Liver (tissue), 3 donors: ENCODE measurements around the gene CWF19L2.

Source experiments
- NR2F2 ChIP-seq: IDR thresholded peaks from 2 replicates; pipeline ENCODE4 v1.6.1; 2016; ENCODE audit warnings: antibody characterized with exemption
- TAF1 ChIP-seq: conservative IDR thresholded peaks from 2 replicates; pipeline ENCODE4 v1.6.1; 2016; ENCODE audit warnings: antibody characterized with exemption, mild to moderate bottlenecking
- TF ChIP-seq, protein P1 (sequence below): fragments of 150-350 bp; IDR thresholded peaks from 2 replicates; pipeline ENCODE4 v1.5.1; 2017; ENCODE audit warnings: improper control_type of control experiment, low read depth, low read length; ENCODE audit not compliant: missing input control
- TF ChIP-seq, protein P2 (sequence below): IDR thresholded peaks from 2 replicates; pipeline ENCODE4 v1.6.1; 2016; ENCODE audit warnings: antibody characterized with exemption
- donor health status: healthy.
- donor health status: healthy.

DNA sequence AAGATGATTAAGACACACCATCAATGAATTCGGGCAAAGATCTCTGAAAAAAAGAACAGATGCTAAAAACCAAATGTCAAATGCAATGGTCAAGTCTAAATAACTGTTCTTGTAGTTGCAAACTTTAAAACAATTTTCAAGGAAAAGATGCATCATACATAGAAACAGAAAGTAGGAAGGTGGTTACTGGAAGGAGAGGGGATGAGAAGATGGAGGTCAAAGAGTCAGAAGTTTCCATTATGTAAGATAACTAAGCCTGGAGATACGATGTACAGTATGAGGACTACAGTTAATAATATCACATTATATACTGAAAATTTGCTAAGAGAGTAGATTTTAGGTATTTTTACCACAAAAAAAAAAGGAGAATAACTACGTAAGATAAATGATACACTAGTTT lies 27.1 kb downstream of the CWF19L2 start:
- TF ChIP-seq, protein P1, sequence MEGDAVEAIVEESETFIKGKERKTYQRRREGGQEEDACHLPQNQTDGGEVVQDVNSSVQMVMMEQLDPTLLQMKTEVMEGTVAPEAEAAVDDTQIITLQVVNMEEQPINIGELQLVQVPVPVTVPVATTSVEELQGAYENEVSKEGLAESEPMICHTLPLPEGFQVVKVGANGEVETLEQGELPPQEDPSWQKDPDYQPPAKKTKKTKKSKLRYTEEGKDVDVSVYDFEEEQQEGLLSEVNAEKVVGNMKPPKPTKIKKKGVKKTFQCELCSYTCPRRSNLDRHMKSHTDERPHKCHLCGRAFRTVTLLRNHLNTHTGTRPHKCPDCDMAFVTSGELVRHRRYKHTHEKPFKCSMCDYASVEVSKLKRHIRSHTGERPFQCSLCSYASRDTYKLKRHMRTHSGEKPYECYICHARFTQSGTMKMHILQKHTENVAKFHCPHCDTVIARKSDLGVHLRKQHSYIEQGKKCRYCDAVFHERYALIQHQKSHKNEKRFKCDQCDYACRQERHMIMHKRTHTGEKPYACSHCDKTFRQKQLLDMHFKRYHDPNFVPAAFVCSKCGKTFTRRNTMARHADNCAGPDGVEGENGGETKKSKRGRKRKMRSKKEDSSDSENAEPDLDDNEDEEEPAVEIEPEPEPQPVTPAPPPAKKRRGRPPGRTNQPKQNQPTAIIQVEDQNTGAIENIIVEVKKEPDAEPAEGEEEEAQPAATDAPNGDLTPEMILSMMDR, result no peak
- TF ChIP-seq, protein P2, sequence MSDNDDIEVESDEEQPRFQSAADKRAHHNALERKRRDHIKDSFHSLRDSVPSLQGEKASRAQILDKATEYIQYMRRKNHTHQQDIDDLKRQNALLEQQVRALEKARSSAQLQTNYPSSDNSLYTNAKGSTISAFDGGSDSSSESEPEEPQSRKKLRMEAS, result no peak
- TF ChIP-seq TAF1, result no peak
- no peak for TF ChIP-seq NR2F2
